ENCODE results near the gene SPEG. TPM values are rescaled to one million over a fixed set of nuclear protein-coding genes. Genes with fewer than 3 reads are reported as not detected.
"Not testable (repeated sequence)": the region's sequence is repeated elsewhere in the genome, so short reads cannot be mapped to it uniquely, and the experiment has no call there.

SPEG gene
- total RNA-seq, 1 donor from 2014 or later: 5.6 TPM

DNA sequence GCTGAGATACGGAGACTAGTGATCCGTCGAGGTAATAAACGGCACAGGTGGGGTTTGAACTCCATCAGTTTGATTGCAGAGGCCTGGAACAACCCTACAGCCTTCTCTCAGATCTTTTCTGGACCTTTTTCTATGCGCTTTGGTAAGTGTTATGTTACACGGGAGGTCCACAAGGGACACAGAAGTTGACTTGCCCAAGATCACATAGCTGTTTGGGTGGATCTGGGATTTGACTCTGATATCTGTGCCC, 45.8 kb upstream of the SPEG start:
- Histone ChIP-seq H3K9me3 (ENCODE audit: low read depth) (no peaks in the 10 kb centered on the region), H3K36me3 (no peaks in the 10 kb centered on the region), H3K27ac (no peak overlapping the region), H3K4me1 (peaks cover 6% of the 10 kb centered on the region), H4K20me1 (ENCODE audit: low read depth) (peaks cover 6% of the 10 kb centered on the region), H3K9ac (no peak overlapping the region), H3F3A (ENCODE audit: low read depth) (peaks cover 12% of the 10 kb centered on the region), H3K79me2 (ENCODE audit: low read depth) (no peaks in the 10 kb centered on the region), H3K4me3 (peak overlapping the region; percentile 74), H3K4me2 (peak overlapping the region; percentile 73), H3K27me3 (peaks cover 8% of the 10 kb centered on the region), H2AFZ (replicated peaks) (peak overlapping the region; percentile 89)
- peaks cover 10% of the 10 kb centered on the region for H3K27me3 Mint-ChIP-seq (ENCODE audit: insufficient read depth, low read depth)
- TF ChIP-seq EZH2 (IDR thresholded peaks at IDR 0.05): peak; percentile 27
- TF ChIP-seq, protein P1, sequence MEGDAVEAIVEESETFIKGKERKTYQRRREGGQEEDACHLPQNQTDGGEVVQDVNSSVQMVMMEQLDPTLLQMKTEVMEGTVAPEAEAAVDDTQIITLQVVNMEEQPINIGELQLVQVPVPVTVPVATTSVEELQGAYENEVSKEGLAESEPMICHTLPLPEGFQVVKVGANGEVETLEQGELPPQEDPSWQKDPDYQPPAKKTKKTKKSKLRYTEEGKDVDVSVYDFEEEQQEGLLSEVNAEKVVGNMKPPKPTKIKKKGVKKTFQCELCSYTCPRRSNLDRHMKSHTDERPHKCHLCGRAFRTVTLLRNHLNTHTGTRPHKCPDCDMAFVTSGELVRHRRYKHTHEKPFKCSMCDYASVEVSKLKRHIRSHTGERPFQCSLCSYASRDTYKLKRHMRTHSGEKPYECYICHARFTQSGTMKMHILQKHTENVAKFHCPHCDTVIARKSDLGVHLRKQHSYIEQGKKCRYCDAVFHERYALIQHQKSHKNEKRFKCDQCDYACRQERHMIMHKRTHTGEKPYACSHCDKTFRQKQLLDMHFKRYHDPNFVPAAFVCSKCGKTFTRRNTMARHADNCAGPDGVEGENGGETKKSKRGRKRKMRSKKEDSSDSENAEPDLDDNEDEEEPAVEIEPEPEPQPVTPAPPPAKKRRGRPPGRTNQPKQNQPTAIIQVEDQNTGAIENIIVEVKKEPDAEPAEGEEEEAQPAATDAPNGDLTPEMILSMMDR (IDR thresholded peaks at IDR 0.05): no peak
- TF ChIP-seq EZH2phosphoT487 (IDR thresholded peaks at IDR 0.05): no peak
- DNase-seq (ENCODE audit: low spot score): no peak
- peak overlapping the region; percentile 80 for H3K4me3 Mint-ChIP-seq
- peaks cover 3% of the 10 kb centered on the region for H3K9me3 Mint-ChIP-seq
- peak overlapping the region; percentile 9 for H3K27ac Mint-ChIP-seq
- H3K36me3 Mint-ChIP-seq: peaks cover 3% of the 10 kb centered on the region
- peaks cover 8% of the 10 kb centered on the region for H3K4me1 Mint-ChIP-seq

DNA sequence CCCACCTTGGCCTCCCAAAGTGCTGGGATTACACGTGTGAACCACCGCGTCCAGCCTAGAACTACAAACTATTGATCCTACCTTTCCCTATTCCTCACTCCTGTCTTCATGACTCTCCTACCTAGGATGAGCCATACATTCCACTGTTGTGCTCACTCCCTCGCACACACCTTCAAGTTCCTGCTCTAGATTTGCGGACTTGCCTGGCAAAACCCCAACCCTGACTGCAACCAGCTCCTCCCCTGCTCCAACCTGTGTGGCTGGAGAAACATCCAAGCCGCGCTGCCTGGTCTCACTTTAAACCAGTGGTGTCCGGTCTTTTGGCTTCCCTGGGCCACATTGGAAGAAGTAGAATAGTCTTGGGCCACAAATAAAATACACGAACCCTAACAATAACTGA, 41.9 kb upstream of the SPEG start:
- Histone ChIP-seq H3K4me2 (no peak overlapping the region), H3K79me2 (ENCODE audit: low read depth) (no peaks in the 10 kb centered on the region), H3K4me1 (no peaks in the 10 kb centered on the region), H4K20me1 (ENCODE audit: low read depth) (no peaks in the 10 kb centered on the region), H3K4me3 (no peak overlapping the region), H2AFZ (replicated peaks) (no peak overlapping the region), H3K27me3 (no peaks in the 10 kb centered on the region), H3F3A (ENCODE audit: low read depth) (peaks cover 12% of the 10 kb centered on the region), H3K27ac (no peak overlapping the region), H3K9ac (no peak overlapping the region), H3K36me3 (no peaks in the 10 kb centered on the region), H3K9me3 (ENCODE audit: low read depth) (no peaks in the 10 kb centered on the region)
- peaks cover 5% of the 10 kb centered on the region for H3K4me1 Mint-ChIP-seq
- peak overlapping the region; percentile 17 for H3K4me3 Mint-ChIP-seq
- peak overlapping the region; percentile 10 for H3K27ac Mint-ChIP-seq
- peaks cover 3% of the 10 kb centered on the region for H3K9me3 Mint-ChIP-seq
- peaks cover 13% of the 10 kb centered on the region for H3K27me3 Mint-ChIP-seq (ENCODE audit: insufficient read depth, low read depth)
- no peaks in the 10 kb centered on the region for H3K36me3 Mint-ChIP-seq
- DNase-seq (ENCODE audit: low spot score): no peak
- TF ChIP-seq EZH2phosphoT487 (IDR thresholded peaks at IDR 0.05) (no peak), EZH2 (IDR thresholded peaks at IDR 0.05) (no peak)
- TF ChIP-seq, protein P1 (IDR thresholded peaks at IDR 0.05): no peak

DNA sequence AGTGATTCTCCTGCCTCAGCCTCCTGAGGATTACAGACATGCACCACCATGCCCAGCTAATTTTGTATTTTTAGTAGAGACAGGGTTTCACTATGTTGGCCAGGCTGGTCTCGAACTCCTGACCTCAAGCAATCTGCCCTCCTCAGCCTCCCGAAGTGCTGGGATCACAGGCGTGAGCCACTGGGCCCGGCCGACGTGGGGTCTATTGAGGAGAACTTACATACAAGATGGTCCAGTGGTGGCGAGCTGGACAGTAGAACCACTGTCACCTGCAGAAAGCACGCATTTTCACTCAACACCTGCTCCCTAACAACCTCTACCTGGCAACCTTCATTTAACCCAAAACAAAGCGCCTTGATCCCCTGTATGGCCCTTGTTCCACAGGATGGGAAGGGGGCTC, 39.6 kb upstream of the SPEG start:
- not testable (repeated sequence) for H3K27ac ChIP-seq; H3K9me3 Mint-ChIP-seq; H3K36me3 Mint-ChIP-seq; DNase-seq (ENCODE audit: low spot score); H3K9me3 ChIP-seq (ENCODE audit: low read depth); H3F3A ChIP-seq (ENCODE audit: low read depth); H3K4me1 Mint-ChIP-seq; H3K4me1 ChIP-seq; H3K4me3 Mint-ChIP-seq; H4K20me1 ChIP-seq (ENCODE audit: low read depth); H3K36me3 ChIP-seq; H3K4me3 ChIP-seq; H3K27me3 ChIP-seq; H3K4me2 ChIP-seq; H3K9ac ChIP-seq; H3K79me2 ChIP-seq (ENCODE audit: low read depth); H2AFZ ChIP-seq (replicated peaks)
- peaks cover 13% of the 10 kb centered on the region for H3K27me3 Mint-ChIP-seq (ENCODE audit: insufficient read depth, low read depth)
- H3K27ac Mint-ChIP-seq: peak overlapping the region; percentile 58

DNA sequence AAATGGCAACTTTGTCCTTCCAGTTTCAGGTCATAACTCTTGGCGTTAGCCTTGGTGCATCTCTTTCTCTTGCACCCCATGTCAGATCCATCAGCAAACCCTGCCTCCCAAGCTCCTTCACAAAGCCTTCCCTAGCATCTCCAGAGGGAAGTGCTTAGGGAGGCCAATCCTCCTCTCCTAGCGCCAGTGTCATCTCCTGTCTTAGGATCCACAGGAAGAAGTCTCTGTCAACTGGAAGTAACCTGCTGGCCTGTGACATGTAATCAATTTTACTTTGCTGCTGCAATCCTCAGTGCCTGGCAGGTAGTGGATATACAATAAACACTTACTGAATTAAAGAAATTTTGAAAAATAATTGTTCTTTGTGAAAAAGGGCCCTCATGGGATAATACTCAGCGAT, 39.0 kb upstream of the SPEG start:
- Histone ChIP-seq H3F3A (ENCODE audit: low read depth) (no peaks in the 10 kb centered on the region), H3K4me3 (no peak overlapping the region), H3K27ac (no peak overlapping the region), H3K9ac (no peak overlapping the region), H3K36me3 (no peaks in the 10 kb centered on the region), H3K79me2 (ENCODE audit: low read depth) (no peaks in the 10 kb centered on the region), H4K20me1 (ENCODE audit: low read depth) (no peaks in the 10 kb centered on the region), H3K27me3 (no peaks in the 10 kb centered on the region), H3K4me2 (no peak overlapping the region), H3K4me1 (no peaks in the 10 kb centered on the region), H3K9me3 (ENCODE audit: low read depth) (no peaks in the 10 kb centered on the region), H2AFZ (replicated peaks) (no peak overlapping the region)
- H3K4me3 Mint-ChIP-seq: no peak overlapping the region
- H3K36me3 Mint-ChIP-seq: no peaks in the 10 kb centered on the region
- peaks cover 13% of the 10 kb centered on the region for H3K27me3 Mint-ChIP-seq (ENCODE audit: insufficient read depth, low read depth)
- peak overlapping the region; percentile 58 for H3K27ac Mint-ChIP-seq
- TF ChIP-seq, protein P1 (IDR thresholded peaks at IDR 0.05): no peak
- TF ChIP-seq EZH2phosphoT487 (IDR thresholded peaks at IDR 0.05) (no peak), EZH2 (IDR thresholded peaks at IDR 0.05) (no peak)
- DNase-seq (ENCODE audit: low spot score): no peak
- peaks cover 5% of the 10 kb centered on the region for H3K4me1 Mint-ChIP-seq
- peaks cover 3% of the 10 kb centered on the region for H3K9me3 Mint-ChIP-seq

All from neural progenitor cell (in vitro differentiated cells).